MM.1S (cell line): Measurements from ENCODE around the gene TAF6.

Experiments
- DNase-seq: peaks from one replicate; pipeline ENCODE4 v3.0.0-alpha.2; 2015
- H2AFZ ChIP-seq: fragments of 300-600 bp; sonication (generic); 2 replicates; pipeline ENCODE4 v1.6.0; 2016; ENCODE audit warnings: antibody characterized with exemption, low read length
- H3F3A ChIP-seq: fragments of 300-600 bp; sonication (generic); 2 replicates; pipeline ENCODE4 v1.6.1; 2016; ENCODE audit warnings: mild to moderate bottlenecking, antibody characterized with exemption, low read length, moderate library complexity, mixed read lengths; ENCODE audit not compliant: insufficient read depth
- H3K27ac ChIP-seq: fragments of 300-600 bp; sonication (generic); 2 replicates; pipeline ENCODE4 v1.5.1; 2016; ENCODE audit warnings: mild to moderate bottlenecking, low read length
- H3K27me3 ChIP-seq: fragments of 300-600 bp; sonication (generic); replicated peaks from 2 replicates; pipeline ENCODE4 v1.6.0; 2016; ENCODE audit warnings: low read length; ENCODE audit not compliant: insufficient read depth
- H3K36me3 ChIP-seq: fragments of 300-600 bp; sonication (generic); replicated peaks from 2 replicates; pipeline ENCODE4 v1.6.1; 2016; ENCODE audit warnings: mild to moderate bottlenecking, low read length, mixed read lengths; ENCODE audit not compliant: insufficient read depth
- H3K4me1 ChIP-seq: fragments of 300-600 bp; sonication (generic); 2 replicates; pipeline ENCODE4 v1.6.1; 2016; ENCODE audit warnings: low read length, mixed read lengths
- H3K4me2 ChIP-seq: fragments of 300-600 bp; sonication (generic); 2 replicates; pipeline ENCODE4 v1.6.0; 2016; ENCODE audit warnings: low read depth, low read length
- H3K4me3 ChIP-seq: fragments of 300-600 bp; sonication (generic); 2 replicates; pipeline ENCODE4 v1.5.1; 2016; ENCODE audit warnings: low read length, mixed read lengths
- H3K79me2 ChIP-seq: fragments of 300-600 bp; sonication (generic); 2 replicates; pipeline ENCODE4 v1.6.1; 2016; ENCODE audit warnings: mixed run types, low read length, mixed read lengths
- H3K9ac ChIP-seq: fragments of 300-600 bp; sonication (generic); 2 replicates; pipeline ENCODE4 v1.6.1; 2016; ENCODE audit warnings: low read length, mixed read lengths
- H3K9me2 ChIP-seq: fragments of 300-600 bp; sonication (generic); replicated peaks from 2 replicates; pipeline ENCODE4 v1.6.1; 2016; ENCODE audit warnings: mild to moderate bottlenecking, low read length, mixed read lengths; ENCODE audit not compliant: insufficient read depth
- H3K9me3 ChIP-seq: fragments of 300-600 bp; sonication (generic); replicated peaks from 2 replicates; pipeline ENCODE4 v1.6.1; 2016; ENCODE audit warnings: mild to moderate bottlenecking, low read length, mixed read lengths; ENCODE audit not compliant: insufficient read depth
- H4K20me1 ChIP-seq: fragments of 300-600 bp; sonication (generic); 2 replicates; pipeline ENCODE4 v1.6.1; 2016; ENCODE audit warnings: mild to moderate bottlenecking, low read length, moderate library complexity, mixed read lengths; ENCODE audit not compliant: insufficient read depth
- CTCF ChIP-seq: fragments of 300-600 bp; sonication (generic); IDR thresholded peaks from 2 replicates; pipeline ENCODE4 v1.5.1; 2016; ENCODE audit warnings: antibody characterized with exemption, low read length, mixed read lengths
- EZH2 ChIP-seq: fragments of 300-600 bp; sonication (generic); optimal IDR thresholded peaks from 2 replicates; pipeline ENCODE3; 2017; ENCODE audit warnings: low read depth, mild to moderate bottlenecking, antibody characterized with exemption, low read length, mixed read lengths
- EZH2phosphoT487 ChIP-seq: fragments of 300-600 bp; sonication (generic); IDR thresholded peaks from 2 replicates; pipeline ENCODE4 v1.6.1; 2018; ENCODE audit warnings: antibody characterized with exemption, low read length

TAF6 gene

GRCh38 chr7:100098913-100099312 is 20.2 kb downstream of the TAF6 start:
- no peaks in the 10 kb centered on the region for H3K9me2 ChIP-seq
- peaks cover 42% of the 10 kb centered on the region for H3K36me3 ChIP-seq
- H3K27ac ChIP-seq: no peak overlapping the region
- H2AFZ ChIP-seq: no peak overlapping the region
- no peak overlapping the region for H3K9ac ChIP-seq
- no peak for DNase-seq
- H3K9me3 ChIP-seq: no peaks in the 10 kb centered on the region
- H4K20me1 ChIP-seq: peaks cover 9% of the 10 kb centered on the region; the same call in 1 of the 2 replicates
- no peak overlapping the region for H3K4me3 ChIP-seq
- TF ChIP-seq EZH2phosphoT487 (no peak), EZH2 (no peak), CTCF (no peak)
- H3K4me2 ChIP-seq: no peak overlapping the region
- peaks cover 22% of the 10 kb centered on the region for H3F3A ChIP-seq
- H3K27me3 ChIP-seq: no peaks in the 10 kb centered on the region
- H3K4me1 ChIP-seq: peaks cover 12% of the 10 kb centered on the region
- H3K79me2 ChIP-seq: peaks cover 73% of the 10 kb centered on the region

- Histone ChIP-seq H3K9ac (no peak overlapping the region), H3K4me2 (no peak overlapping the region), H3K4me3 (no peak overlapping the region), H3K9me3 (no peaks in the 10 kb centered on the region), H3K27ac (no peak overlapping the region), H4K20me1 (peaks cover 9% of the 10 kb centered on the region; the same call in 1 of the 2 replicates), H2AFZ (no peak overlapping the region), H3F3A (peaks cover 52% of the 10 kb centered on the region), H3K27me3 (no peaks in the 10 kb centered on the region), H3K9me2 (no peaks in the 10 kb centered on the region), H3K36me3 (peaks cover 58% of the 10 kb centered on the region), H3K4me1 (peaks cover 7% of the 10 kb centered on the region), H3K79me2 (peaks cover 74% of the 10 kb centered on the region)
- TF ChIP-seq EZH2 (no peak), CTCF (no peak), EZH2phosphoT487 (no peak)
- no peak for DNase-seq
Measured at GRCh38 chr7:100095704-100096103, 23.5 kb downstream of the TAF6 start.

GRCh38 chr7:100095289-100095688 is 23.9 kb downstream of the TAF6 start:
- Histone ChIP-seq H3K9ac (no peak overlapping the region), H3F3A (peaks cover 54% of the 10 kb centered on the region), H4K20me1 (peaks cover 7% of the 10 kb centered on the region; the same call in 1 of the 2 replicates)

More at GRCh38 chr7:100095289-100095688, 23.9 kb downstream of the TAF6 start:
- Histone ChIP-seq H3K36me3 (peaks cover 58% of the 10 kb centered on the region), H3K4me3 (no peak overlapping the region), H2AFZ (no peak overlapping the region), H3K9me2 (no peaks in the 10 kb centered on the region), H3K4me2 (no peak overlapping the region), H3K4me1 (peaks cover 10% of the 10 kb centered on the region), H3K79me2 (peaks cover 74% of the 10 kb centered on the region), H3K27me3 (no peaks in the 10 kb centered on the region), H3K27ac (no peak overlapping the region), H3K9me3 (no peaks in the 10 kb centered on the region)
- no peak for DNase-seq
- TF ChIP-seq CTCF (no peak), EZH2 (no peak), EZH2phosphoT487 (no peak)
